T follicular helper cell (primary cell): Measurements from ENCODE around the gene DDOST.
"Not testable (repeated sequence)": the region's sequence is repeated elsewhere in the genome, so short reads cannot be mapped to it uniquely, and the experiment has no call there.

Experiments used
- DNase-seq: peaks from one replicate; pipeline ENCODE4 v3.0.0-alpha.2; 2020; ENCODE audit warnings: low read depth

The DDOST gene

GRCh38 chr1:20625176-20626097, 35.7 kb downstream of the DDOST start:
- no peak for DNase-seq

DNA sequence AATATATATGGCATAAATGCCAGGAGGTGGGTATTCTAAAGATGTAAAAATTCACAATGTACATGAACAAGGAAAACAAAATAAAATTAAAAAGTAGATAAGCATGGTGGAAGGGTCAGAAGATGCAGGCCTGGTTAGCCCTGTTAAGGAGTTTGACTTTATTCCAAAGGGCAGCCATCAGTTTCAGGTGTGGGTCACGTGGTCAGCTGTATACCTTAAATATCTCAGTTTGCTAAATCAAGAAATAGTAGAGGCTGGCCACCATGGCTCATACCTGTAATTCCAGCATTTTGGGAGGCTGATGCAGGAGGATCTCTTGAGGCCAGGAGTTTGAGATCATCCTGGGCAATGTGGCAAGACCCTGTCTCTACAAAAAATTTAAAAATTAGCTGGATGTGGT, 36.5 kb downstream of the DDOST start:
- DNase-seq, result no peak

DNA sequence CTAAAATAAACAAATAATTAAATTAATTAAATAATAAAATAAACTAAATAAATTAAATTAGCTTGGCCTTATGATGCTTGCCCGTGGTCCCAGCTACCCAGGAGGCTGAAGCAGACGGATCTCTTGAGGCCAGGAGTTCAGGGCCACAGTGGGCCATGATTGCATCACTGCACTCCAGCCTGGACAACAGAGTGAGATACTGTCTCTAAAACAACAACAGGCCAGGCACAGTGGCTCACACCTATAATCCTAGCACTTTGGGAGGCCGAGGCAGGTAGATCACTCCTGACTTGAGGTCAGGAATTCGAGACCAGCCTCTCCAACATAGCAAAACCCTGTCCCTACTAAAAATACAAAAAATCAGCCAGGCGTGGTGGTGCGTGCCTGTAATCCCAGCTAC, 40.2 kb downstream of the DDOST start:
- no peak for DNase-seq

DNA sequence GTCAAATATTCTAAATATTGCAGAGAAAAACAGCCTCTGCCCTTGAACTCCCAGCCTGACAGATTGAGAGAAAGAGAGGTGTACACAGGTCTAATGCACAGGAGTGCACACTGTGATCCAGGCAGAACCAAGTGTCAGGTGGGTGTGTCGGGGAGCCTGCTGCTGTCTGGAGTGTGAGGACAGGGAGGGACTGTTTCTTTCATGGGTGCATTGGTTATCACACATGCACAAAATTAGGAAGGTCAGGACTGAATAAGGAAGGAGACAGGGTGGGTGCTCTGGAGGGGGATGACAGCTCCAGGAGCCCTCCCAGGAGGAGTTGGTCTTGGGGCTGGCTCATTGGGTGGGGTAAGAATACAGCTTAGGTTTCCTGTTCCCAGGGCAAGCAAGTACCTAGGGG, 41.2 kb downstream of the DDOST start:
- no peak for DNase-seq

DNA sequence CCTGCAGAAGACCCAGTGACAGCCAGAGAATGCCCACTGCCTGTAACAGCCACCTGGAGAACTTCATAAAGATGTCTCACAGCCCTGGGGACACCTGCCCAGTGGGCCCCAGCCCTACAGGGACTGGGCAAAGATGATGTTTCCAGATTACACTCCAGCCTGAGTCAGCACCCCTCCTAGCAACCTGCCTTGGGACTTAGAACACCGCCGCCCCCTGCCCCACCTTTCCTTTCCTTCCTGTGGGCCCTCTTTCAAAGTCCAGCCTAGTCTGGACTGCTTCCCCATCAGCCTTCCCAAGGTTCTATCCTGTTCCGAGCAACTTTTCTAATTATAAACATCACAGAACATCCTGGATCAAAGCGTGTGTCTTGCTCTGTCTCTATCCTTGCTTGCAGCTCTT, 42.6 kb downstream of the DDOST start:
- no peak for DNase-seq

GRCh38 chr1:20616847-20617487, 44.2 kb downstream of the DDOST start:
- no peak for DNase-seq

GRCh38 chr1:20615946-20616846, 45.0 kb downstream of the DDOST start:
- DNase-seq, result no peak

DNA sequence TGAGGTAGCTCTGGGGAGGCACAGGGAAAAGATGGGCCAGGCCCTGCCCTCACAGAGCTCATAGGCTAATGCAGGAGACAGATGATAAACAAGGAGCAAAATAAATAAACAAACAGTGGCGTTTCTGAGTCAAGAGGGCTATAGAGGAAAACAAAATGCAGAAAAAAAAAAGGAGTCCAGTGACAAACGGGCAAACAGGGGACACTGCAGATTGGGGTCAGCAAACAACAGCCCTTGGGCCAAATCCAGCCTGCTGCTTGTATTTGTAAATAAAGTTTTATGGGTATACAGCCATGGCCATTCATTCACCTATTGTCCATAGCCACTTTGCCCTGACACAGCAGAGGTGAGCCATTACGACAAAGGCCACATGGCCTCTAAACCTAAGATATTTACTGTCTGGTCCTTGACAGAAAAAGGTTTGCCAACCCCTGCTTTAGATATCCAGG, 47.0 kb downstream of the DDOST start:
- no peak for DNase-seq

- DNase-seq, result no peak
Measured at GRCh38 chr1:20612221-20612746, 48.9 kb downstream of the DDOST start.

DNA sequence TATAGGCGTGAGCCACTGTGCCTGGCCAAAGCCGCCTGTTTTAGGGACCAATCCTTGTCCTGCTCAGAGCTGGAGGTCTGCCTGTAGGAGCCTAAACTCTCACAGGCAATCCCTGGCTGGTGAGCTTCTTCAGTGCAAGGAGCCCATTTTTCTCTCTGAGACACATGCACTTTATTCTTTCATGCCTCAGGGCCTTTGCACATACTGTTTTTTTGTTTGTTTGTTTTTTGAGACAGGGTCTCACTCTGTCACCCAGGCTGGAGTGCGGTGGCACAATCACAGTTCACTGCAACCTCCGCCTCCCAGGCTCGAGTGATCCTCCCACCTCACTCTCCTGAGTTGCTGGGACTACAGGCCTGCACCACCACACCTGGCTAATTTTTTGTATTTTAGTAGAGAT, 49.5 kb downstream of the DDOST start:
- no peak for DNase-seq

DNA sequence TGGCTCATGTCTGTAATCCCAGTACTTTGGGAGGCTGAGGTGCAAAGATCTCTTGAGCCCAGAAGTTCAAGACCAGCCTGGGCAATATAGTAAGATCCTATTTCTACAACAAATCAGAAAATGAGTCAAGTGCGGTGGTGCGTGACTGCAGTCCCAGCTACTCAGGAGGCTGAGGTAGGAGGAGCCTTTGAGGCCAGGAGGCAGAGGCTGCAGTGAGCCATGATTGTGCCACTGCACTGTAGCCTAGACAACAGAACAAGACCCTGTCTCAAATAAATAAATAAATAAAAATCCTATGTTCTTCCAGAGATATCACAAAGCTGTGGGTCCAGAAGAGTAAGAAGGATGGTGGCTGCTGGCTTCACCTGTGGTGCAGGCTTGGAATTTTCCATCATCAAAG, 50.2 kb downstream of the DDOST start:
- DNase-seq, result no peak

- DNase-seq, result no peak
Measured at GRCh38 chr1:20609541-20609940, 51.6 kb downstream of the DDOST start.

DNA sequence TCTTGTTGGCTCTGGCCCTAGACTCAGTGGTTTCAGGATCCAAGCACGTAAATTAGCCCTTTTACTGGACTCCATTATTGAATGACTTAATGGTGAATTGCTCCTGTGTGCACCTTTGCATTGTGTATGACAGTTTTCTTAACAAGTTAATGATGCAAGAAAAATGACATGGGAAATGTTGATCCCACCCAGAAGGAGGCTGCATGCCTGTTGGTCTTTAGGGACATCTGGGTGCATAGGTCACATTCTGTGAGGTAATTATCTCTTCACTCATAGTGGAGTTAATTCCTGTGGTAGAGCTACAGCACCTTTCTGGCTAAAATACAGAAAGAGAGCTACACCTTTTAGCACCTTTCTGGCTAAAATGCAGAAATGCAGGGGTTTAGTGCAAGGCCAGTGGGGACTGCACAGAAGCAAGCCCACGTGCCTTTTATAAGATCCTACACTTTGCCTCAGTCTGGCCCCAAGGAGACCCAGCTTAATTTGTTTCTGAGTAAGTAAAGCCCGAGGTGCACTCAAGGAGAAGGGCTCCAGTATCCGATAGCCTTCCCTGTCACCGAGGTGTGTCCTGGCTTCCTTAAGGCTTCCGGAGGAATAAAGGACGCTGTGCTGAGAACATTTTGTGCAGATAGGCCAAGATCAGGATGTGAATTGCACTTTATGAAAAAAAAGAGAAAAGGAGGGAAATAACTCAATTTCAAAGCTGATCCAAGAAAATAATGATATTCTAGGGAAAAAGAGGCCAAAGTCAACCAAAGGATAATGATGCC, 54.2 kb downstream of the DDOST start:
- not testable (repeated sequence) for DNase-seq

DNA sequence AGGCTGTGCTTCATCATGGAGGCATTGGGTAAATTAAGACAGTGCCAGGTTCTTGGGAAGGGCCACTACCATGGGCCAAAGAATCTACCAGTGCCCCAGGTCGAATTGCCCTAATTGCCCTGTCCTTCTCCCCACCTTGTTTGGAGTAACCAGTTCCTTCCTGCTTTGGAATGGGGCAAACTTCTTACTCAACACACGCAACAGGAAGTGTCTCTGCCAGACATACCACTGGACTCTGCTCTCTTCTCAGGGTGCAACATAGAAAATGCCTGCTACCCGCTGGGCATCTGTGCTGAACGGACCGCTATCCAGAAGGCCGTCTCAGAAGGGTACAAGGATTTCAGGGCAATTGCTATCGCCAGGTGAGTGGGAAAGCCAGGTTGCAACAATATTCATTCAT, 56.5 kb downstream of the DDOST start:
- no peak for DNase-seq

DNA sequence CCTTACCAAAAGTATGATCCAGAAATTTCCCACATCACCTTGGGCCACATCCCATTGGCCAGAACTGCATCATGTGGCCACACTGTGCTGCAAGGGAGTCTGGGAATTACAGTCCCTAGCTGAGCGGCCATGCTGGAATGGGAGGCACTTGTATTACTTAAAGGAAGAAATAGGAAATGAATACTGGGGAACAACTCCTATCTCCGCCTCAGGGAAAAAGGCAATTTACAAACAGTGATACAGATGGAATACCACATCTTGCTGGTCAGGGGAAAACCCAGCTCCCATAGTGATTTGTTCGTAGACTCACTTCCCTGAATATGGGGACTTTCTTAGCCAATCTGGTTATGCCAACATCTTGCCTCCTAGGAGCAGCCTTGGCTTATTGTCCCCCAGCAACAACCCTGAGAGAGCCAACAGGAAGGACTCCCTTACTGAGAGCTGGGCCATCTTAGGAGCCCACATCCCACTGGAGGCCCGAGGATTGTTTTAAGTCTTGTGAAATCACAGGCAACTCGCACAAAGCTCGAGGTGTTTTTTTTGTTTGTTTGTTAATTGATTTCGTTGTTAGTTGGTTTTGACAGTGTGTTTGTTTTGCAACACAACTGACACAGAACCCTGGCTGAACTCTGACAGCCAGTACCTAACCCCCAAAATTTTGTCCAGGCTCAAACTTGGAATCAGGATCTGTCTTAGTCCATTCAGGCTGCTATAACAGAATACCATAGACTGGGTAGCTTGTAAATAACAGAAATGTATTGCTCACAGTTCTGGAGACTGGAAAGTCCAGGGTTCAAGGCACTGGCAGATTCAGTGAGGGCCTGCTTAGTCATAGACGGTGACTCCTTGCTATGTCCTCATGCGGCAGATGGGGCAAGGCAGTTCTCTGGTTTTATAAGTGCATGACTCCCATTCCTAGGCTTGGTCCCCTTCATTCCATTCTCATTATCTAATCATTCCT, 57.4 kb downstream of the DDOST start:
- DNase-seq, result no peak

DNA sequence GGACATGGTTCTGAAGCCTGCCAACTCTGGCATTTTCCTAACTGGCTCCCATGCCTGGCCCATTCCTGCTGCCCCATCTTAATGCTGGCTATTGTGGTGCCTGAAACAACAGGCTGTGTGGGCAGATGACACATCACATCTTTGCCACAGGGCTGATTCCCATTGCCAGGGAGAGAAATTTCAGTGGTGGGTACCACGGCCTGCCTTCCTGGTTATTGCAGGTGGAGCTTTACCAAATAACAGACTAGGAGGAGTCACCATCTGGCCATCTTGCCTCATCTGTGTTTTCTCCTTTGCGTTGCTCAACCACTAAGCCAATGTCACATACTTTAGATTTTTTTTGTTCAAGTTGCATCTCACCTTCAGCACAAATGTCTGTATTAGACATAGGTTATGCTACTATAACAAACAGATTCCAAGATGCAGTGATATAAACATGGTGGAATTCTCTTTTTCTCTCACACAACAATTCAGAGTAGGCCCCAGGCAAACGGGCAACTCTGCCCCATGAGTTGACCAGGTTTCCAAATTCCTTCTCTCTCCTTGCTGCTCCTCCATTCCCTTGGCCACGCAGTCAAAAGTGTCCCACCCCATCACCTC, 58.2 kb downstream of the DDOST start:
- DNase-seq, result no peak
